ENCODE measurements around the gene PACSIN3.

- TF ChIP-seq SUZ12 (IDR thresholded peaks at IDR 0.05) (no peak), FOXM1 (IDR thresholded peaks at IDR 0.05; ENCODE audit: borderline replicate concordance) (no peak), NFRKB (IDR thresholded peaks at IDR 0.05) (no peak)
Observed at GRCh38 chr11:47177229-47177845, 8.9 kb downstream of the PACSIN3 start.
